Activated CD4-positive, CD25-positive, alpha-beta regulatory T cell treated with anti-CD3 and anti-CD28 coated beads, Interleukin-2, amount 50 U/mL, for 16 hours (primary cell): Measurements from ENCODE around the gene ZFYVE26.
"Not testable (repeated sequence)": the region's sequence is repeated elsewhere in the genome, so short reads cannot be mapped to it uniquely, and the experiment has no call there.

ENCODE experiments used
- DNase-seq: peaks from one replicate; pipeline ENCODE4 v3.0.0-alpha.2; 2020; ENCODE audit warnings: low read depth, low spot score

Gene ZFYVE26

GRCh38 chr14:67709346-67709745, 107.0 kb downstream of the ZFYVE26 start:
- not testable (repeated sequence) for DNase-seq

- DNase-seq, result no peak
Measured at GRCh38 chr14:67705211-67705610, 111.2 kb downstream of the ZFYVE26 start.

GRCh38 chr14:67704484-67705089, 111.8 kb downstream of the ZFYVE26 start:
- DNase-seq, result no peak

- DNase-seq, result no peak
Measured at GRCh38 chr14:67703997-67704396, 112.4 kb downstream of the ZFYVE26 start.

GRCh38 chr14:67701492-67701891, 114.9 kb downstream of the ZFYVE26 start, which contains the start of gene RDH12:
Gene RDH12, plus strand, starts transcription at chr14:67701886. Its CDS starts 20,757 bp downstream, at chr14:67722643.
- not testable (repeated sequence) for DNase-seq

- no peak for DNase-seq
Measured at GRCh38 chr14:67698179-67698578, 118.2 kb downstream of the ZFYVE26 start.

- DNase-seq, result no peak
Measured at GRCh38 chr14:67697006-67697405, 119.4 kb downstream of the ZFYVE26 start.
